NCI-H345 treated with DMSO at 0.1 percent for 48 hours (cell line): ENCODE measurements around the gene BARX2.
"Not testable (repeated sequence)": the region's sequence is repeated elsewhere in the genome, so short reads cannot be mapped to it uniquely, and the experiment has no call there.

ENCODE experiments used
- DNase-seq: peaks from one replicate; lab custom pipeline; 2025; ENCODE audit not compliant: unreplicated experiment; lab: John Stamatoyannopoulos, UW

BARX2 gene

GRCh38 chr11:129375751-129376657 is at the start of gene BARX2:
Gene BARX2 (plus strand): TSS chr11:129375848. CDS start chr11:129376036, 188 bp downstream.
- DNase-seq, result peak; percentile 20

- DNase-seq, result no peak
These were observed 48.7 kb upstream of the BARX2 start for GRCh38 chr11:129326921-129327320.

GRCh38 chr11:129327708-129328107 is 47.9 kb upstream of the BARX2 start:
- DNase-seq, result not testable (repeated sequence)

GRCh38 chr11:129328756-129329155 is 46.9 kb upstream of the BARX2 start:
- DNase-seq, result no peak

GRCh38 chr11:129331217-129331616 is 44.4 kb upstream of the BARX2 start:
- DNase-seq, result no peak

- peak; percentile 93 for DNase-seq
These were observed 43.8 kb upstream of the BARX2 start for GRCh38 chr11:129331871-129332274.

GRCh38 chr11:129333873-129334272 is 41.8 kb upstream of the BARX2 start:
- no peak for DNase-seq

- DNase-seq, result not testable (repeated sequence)
These were observed 31.2 kb upstream of the BARX2 start for GRCh38 chr11:129344301-129344940.

GRCh38 chr11:129346916-129347315 is 28.7 kb upstream of the BARX2 start:
- DNase-seq, result no peak

- DNase-seq, result no peak
These were observed 26.8 kb upstream of the BARX2 start for GRCh38 chr11:129348813-129349212.

- DNase-seq, result no peak
These were observed 23.0 kb upstream of the BARX2 start for GRCh38 chr11:129352676-129353075.

GRCh38 chr11:129354691-129355090 is 21.0 kb upstream of the BARX2 start:
- no peak for DNase-seq

- no peak for DNase-seq
These were observed 15.9 kb upstream of the BARX2 start for GRCh38 chr11:129359748-129360147.

GRCh38 chr11:129364143-129364654 is 11.4 kb upstream of the BARX2 start:
- DNase-seq, result peak; percentile 70

- DNase-seq, result no peak
These were observed 9.8 kb upstream of the BARX2 start for GRCh38 chr11:129365816-129366215.

GRCh38 chr11:129366737-129367597 is 8.7 kb upstream of the BARX2 start:
- no peak for DNase-seq

- DNase-seq, result no peak
These were observed 6.6 kb upstream of the BARX2 start for GRCh38 chr11:129368889-129369672.

GRCh38 chr11:129370715-129371114 is 4.9 kb upstream of the BARX2 start:
- no peak for DNase-seq

GRCh38 chr11:129372609-129373488 is 2.8 kb upstream of the BARX2 start:
- no peak for DNase-seq
